ENCODE measurements around the gene LMTK3. TPM values are rescaled to one million over a fixed set of nuclear protein-coding genes. Genes with fewer than 3 reads are reported as not detected.

LMTK3 gene
- total RNA-seq, 1 donor from 2014 or later = 4.5 TPM

DNA sequence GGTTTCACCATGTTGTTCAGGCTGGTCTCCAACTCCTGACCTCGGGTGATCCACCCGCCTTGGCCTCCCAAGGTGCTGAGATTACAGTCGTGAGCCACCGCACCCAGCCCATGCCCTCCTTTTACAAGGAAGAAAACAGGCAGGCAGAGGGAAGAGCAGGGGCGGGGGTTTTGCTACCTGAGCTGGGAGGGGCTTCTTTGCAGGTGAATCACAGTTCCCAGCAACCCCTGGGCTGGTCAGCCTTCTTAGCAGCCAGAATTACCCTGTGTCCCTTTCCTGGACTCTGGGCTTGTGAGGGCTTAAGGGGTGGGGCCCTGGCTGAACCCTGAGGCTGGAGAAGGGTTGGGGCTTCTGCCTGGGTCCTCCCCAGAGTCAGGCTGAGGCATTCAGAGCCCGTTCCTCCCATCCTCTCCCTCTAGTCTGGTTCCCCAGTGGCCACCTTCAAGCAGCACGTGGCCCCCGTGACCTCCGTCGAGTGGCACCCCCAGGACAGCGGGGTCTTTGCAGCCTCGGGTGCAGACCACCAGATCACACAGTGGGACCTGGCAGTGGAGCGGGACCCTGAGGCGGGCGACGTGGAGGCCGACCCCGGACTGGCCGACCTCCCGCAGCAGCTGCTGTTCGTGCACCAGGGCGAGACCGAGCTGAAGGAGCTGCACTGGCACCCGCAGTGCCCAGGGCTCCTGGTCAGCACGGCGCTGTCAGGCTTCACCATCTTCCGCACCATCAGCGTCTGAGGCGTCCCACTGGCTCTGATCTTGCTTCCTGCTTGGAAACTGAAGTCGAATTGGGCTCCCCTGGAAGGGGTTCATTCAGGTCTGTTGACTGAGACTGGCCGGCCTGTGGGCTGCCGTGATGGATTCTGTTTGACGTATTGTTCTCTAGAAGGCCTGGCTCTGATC lies 59.1 kb downstream of the LMTK3 start:
- intact Hi-C loops (cut with micrococcal nuclease) = no loop called here

DNA sequence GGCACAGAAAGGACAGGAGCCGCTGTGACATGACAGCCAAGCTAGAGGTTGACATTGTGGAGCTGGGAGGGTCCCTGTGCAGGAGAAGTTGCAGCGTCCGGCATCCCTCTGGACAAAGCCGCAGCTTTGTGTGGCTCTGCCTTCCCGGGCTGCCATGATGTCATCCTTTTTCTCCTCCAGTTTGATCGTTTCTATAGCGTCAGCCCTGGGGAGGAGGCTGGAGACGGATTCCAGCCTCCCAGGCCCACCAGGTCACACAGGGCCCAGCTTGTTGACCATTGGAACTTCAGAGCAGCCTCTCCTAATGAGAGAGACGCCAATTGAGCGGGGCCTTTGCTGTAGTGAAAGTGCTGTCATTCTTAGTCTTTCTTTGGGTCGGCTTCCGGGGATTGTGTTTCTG lies 60.0 kb downstream of the LMTK3 start:
- intact Hi-C loops (cut with micrococcal nuclease) = no loop called here

DNA sequence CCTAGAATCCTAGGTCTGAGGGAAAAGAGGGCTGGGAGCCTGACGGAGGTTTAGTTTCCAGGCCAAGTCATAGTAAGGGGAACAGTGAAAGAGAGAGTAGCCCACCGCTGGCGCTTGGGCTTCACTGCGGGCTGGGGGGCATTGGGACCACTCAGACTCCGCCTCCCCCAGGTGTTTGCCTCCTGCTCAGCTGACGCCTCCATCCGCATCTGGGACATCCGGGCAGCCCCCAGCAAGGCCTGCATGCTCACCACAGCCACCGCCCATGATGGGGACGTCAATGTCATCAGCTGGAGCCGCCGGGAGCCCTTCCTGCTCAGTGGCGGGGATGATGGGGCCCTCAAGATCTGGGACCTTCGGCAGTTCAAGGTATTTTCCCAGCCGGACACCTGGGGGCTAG lies 60.8 kb downstream of the LMTK3 start:
- intact Hi-C loops (cut with micrococcal nuclease) = no loop called here

DNA sequence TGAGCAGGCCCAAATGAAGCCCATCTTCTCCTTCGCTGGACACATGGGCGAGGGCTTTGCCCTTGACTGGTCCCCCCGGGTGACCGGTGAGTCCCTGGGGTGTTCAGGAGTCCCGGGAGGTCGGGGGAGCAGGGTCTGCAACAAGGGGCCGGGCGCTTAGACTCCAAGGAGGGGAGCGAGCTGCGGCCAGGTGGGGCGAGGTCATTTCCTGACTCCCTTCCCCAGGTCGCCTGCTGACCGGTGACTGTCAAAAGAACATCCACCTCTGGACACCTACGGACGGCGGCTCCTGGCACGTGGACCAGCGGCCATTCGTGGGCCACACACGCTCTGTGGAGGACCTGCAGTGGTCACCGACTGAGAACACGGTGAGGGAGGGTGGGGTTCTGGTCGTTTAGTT lies 61.2 kb downstream of the LMTK3 start:
- intact Hi-C loops (cut with micrococcal nuclease) = no loop called here

DNA sequence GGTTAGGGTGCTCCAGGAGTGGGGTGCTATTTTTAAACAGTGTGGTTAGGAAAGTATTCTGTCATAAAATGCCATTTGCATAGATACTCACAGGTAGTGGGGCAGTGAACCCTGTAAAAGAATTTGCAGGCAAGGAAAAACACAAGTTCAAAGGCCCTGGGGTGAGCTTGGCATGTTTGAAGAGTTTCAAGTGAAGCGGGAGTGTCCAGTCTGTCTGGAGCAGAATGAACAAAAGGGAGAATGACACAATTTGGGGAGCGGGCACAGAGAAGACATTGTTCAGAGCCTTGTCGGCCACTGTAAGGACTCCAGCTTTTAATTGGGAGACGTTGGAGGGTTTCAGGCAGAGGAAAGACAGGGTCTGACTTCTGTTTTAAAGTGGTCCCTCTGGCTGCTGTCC lies 63.1 kb downstream of the LMTK3 start:
- intact Hi-C loops (cut with micrococcal nuclease) = no loop called here

DNA sequence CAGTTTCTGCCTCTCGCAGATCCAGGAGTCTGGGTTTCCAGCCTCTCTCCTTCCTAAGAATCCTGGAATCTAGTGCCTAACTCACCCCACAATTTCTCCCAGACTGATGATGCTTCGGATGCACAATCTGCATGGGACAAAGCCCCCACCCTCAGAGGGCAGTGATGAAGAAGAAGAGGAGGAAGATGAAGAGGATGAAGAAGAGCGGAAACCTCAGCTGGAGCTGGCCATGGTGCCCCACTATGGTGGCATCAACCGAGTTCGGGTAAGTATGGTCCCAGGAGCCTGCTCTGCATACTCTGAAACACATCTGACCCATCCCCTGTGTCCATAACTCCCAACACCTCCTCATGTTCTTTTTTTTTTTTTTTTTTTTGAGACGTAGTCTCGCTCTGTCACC lies 65.1 kb downstream of the LMTK3 start:
- intact Hi-C loops (cut with micrococcal nuclease) = no loop called here

DNA sequence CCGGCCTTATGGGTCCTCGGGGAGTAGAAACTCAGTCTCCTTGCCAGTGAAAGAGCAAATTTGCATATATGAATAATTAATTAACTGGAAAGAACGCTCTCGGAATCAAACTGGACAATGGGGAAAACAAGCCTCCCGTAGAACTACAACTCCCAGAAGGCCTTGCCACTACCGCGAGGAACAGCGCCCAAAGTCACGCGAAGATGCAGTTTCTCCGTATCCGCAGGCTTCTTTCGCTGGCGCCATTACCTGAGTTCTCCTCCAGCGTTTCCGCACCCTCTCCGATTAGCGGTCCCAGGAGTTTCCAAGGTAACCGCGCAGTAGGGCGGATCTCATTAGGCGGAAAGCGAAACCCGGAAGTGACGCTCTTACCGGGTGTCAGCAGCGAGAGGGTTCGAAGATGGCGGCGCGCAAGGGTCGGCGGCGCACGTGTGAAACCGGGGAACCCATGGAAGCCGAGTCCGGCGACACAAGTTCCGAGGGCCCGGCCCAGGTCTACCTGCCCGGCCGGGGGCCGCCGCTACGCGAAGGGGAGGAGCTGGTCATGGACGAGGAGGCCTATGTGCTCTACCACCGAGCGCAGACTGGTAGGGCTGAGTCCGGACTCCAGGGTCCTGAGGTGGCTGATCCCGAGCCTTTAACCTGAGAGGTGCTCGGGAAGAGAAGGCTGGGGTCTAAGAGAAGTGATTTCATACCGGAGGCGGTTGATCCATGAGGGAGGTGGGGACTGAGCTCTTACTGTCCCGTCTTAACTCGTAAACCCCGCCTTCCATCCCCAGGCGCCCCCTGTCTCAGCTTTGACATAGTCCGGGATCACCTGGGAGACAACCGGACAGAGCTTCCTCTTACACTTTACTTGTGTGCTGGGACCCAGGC lies 65.8 kb downstream of the LMTK3 start, which contains the start of gene GRWD1:
TSS of gene GRWD1 (plus strand) at position 378 of the 876 bp plus-strand sequence. CDS start at position 401, 23 bp downstream.
- intact Hi-C loops (cut with micrococcal nuclease) = loop anchor here (1.0 to 2.0 kb wide), 12 partner anchors 23 to 173 kb away; partner anchors contain the start of genes CYTH2, KDELR1, RPL18 and SPHK2

DNA sequence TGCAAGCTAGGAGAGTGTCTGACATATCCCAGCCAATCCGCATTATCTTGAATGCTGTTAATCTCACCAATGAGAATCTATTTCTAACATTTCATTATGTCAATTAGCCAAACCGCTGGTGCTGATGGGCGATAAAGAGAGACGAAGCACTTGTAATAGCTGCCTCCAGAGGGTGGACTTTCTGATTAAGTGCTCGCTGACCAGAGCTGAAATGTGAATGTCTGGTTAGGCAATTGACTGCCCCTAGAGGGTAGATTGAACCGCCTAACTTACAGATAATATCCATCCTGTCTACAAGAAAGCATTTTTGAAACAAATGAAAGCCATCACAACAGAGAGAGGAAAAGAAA lies 66.4 kb downstream of the LMTK3 start:
- intact Hi-C loops (cut with micrococcal nuclease) = loop anchor here (1.0 to 2.0 kb wide), 12 partner anchors 24 to 174 kb away; partner anchors contain the start of genes CYTH2, KDELR1, RPL18 and SPHK2

DNA sequence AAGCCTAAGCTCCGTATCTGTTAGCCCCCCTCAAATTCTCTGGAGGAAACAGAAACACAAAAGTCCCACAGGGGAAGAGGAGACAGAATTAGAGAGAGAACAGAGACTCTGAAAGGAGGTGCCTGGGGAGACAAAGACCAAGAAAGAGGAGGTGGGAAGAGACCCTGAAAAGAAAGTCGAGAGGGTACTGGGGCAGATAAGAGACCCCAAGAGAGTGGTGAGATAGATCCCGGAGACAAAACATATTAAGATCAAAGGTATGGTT lies 66.8 kb downstream of the LMTK3 start:
- intact Hi-C loops (cut with micrococcal nuclease) = loop anchor here (1.0 to 2.0 kb wide), 12 partner anchors 24 to 174 kb away; partner anchors contain the start of genes CYTH2, KDELR1, RPL18 and SPHK2

DNA sequence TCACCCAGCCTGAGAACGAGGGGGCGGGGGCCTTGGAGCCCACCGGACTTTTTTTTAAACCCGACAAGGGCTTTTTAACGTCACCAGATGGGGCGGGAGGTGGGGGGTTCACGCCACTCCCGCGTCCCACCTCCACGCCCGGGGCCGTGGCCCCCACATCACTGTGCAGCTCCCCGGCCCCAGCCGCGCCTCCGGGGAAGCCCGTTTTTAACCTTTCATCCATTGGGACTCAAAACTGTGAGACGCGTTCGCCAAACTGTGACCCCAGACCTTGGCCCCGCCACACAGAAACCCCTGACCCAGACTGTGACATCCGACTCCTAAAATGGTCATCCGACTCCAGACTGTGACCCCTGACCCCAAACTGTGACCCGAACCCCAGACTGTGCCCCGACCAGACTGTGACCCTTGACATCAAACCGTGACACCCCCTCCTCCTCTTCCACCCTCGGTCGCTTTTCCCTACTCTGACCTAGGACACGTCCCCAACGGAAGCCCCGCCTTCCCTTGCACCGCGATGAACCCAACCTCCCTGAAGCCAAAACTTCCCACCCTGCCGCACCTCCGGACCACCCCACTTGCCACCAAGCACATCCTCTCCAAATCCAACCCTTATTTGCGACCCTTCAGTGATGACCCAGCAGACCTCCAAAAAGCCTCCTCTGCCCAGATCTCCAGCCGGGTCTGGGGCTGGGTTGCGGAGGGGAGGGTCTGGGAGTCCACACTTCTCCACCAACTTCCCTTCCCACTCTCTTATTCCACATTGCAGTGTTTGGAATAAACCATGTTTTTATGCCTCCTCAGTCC lies 67.3 kb downstream of the LMTK3 start:
- intact Hi-C loops (cut with micrococcal nuclease) = loop anchor here (2.0 kb wide), 1 partner anchor 54 kb away; the partner anchor contains the start of gene KDELR1

DNA sequence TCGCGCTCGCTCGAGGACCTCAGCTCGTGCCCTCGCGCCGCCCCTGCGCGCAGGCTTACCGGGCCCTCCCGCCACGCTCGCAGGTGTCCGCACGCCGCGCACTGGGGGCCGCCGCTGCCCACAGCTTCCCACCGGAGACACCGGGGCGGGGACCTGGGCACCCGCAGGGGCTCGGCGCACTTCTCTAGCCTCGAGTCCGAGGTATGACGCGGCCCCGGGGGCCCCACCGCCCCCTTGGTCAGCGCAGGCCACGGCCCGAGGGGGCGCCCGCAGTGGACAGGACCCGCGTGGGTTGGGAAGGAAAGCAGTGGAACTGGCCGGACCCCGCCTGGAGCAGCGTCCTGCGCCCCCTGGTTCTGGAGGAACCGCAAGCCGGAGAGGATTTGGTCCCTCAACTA lies 67.9 kb downstream of the LMTK3 start:
- intact Hi-C loops (cut with micrococcal nuclease) = loop anchor here (2.0 kb wide), 1 partner anchor 53 kb away; the partner anchor contains the start of gene KDELR1

DNA sequence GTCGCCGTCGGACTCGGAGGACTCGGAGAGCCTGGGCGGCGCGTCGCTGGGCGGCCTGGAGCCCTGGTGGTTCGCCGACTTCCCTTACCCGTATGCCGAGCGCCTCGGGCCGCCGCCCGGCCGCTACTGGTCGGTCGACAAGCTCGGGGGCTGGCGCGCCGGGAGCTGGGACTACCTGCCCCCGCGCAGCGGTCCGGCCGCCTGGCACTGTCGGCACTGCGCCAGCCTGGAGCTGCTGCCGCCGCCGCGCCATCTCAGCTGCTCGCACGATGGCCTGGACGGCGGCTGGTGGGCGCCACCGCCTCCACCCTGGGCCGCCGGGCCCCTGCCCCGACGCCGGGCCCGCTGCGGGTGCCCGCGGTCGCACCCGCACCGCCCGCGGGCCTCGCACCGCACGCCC lies 68.4 kb downstream of the LMTK3 start:
- intact Hi-C loops (cut with micrococcal nuclease) = no loop called here

DNA sequence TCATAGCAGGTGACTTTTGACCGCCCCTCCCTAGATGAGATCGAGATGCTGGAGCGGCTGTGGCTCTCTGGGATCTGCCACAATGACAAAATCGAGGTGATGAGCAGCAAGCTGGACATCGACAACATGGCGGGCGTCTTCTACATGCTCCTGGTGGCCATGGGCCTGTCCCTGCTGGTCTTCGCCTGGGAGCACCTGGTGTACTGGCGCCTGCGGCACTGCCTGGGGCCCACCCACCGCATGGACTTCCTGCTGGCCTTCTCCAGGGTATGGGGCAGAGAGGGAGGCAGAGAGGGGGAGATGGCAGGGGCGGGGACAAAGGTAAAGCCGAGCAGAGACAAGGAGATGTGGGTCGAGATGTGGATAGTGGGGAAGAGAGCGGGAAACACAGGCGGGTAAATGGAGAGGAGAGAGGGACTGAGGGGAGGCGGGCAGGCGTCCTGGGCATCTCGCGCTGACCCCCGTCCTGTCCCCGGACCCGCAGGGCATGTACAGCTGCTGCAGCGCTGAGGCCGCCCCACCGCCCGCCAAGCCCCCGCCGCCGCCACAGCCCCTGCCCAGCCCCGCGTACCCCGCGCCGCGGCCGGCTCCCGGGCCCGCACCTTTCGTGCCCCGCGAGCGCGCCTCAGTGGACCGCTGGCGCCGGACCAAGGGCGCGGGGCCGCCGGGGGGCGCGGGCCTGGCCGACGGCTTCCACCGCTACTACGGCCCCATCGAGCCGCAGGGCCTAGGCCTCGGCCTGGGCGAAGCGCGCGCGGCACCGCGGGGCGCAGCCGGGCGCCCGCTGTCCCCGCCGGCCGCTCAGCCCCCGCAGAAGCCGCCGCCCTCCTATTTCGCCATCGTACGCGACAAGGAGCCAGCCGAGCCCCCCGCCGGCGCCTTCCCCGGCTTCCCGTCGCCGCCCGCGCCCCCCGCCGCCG lies 69.3 kb downstream of the LMTK3 start:
- intact Hi-C loops (cut with micrococcal nuclease) = no loop called here

DNA sequence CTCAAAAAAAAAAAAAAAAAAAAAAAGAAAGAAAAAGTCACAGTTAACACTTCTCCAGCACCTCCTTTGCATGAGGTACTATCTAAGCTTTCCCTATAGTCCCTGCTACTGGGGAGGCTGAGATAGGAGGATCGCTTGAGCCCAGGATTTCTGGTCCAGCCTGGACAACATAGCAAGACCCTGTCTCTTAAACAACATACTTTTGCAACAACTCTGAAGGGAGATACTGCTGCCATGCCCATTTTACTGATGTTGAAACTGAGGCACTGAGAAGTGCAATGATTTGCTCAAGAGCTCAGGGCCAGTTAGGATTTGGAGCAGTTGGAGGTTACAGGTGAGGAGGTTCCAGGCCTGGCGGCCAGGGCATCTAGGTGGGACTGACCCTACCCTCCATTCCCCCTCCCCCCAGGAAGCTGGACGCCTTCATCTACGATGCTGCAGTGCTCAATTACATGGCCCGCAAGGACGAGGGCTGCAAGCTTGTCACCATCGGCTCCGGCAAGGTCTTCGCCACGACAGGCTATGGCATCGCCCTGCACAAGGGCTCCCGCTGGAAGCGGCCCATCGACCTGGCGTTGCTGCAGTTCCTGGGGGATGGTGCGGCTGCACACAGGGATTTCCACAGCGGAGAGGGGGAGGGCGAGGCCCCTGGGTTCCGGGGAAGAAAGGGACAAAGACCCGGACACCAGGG lies 70.1 kb downstream of the LMTK3 start:
- intact Hi-C loops (cut with micrococcal nuclease) = no loop called here

DNA sequence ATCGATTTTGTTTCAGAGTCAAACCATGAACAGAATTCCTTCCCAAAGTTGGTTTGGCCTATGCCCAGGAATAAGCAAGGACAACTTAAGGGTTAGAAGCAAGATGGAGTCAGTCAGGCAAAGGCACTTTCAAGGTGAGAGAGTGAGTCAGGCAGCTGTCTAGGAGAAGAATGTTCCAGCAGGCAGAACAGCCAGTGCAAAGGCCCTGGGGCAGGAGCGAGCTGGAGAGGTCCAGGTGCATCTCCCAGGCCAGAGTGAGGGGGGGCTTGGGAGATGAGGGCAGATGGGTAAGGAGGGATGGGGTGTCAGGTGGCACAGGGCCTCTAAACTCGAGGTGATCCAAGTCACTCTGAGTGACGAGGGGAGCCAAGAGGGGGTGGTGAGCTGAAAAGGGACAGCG lies 75.0 kb downstream of the LMTK3 start:
- intact Hi-C loops (cut with micrococcal nuclease) = no loop called here
